MV-4-11 (cell line): ENCODE results near the gene AP1B1.

Experiments
- DNase-seq: peaks from one replicate; lab custom pipeline; 2025; lab: John Stamatoyannopoulos, UW

AP1B1 gene

GRCh38 chr22:29331658-29332300 is 56.6 kb downstream of the AP1B1 start:
- DNase-seq = no peak

GRCh38 chr22:29331213-29331612 is 57.2 kb downstream of the AP1B1 start:
- no peak for DNase-seq

- DNase-seq = no peak
These were observed 57.6 kb downstream of the AP1B1 start for GRCh38 chr22:29330753-29331152.

- DNase-seq = no peak
These were observed 58.1 kb downstream of the AP1B1 start for GRCh38 chr22:29330291-29330690.

GRCh38 chr22:29329581-29329980 is 58.8 kb downstream of the AP1B1 start:
- DNase-seq = no peak

- no peak for DNase-seq
These were observed 59.5 kb downstream of the AP1B1 start for GRCh38 chr22:29328566-29329500.

GRCh38 chr22:29328055-29328454 is 60.3 kb downstream of the AP1B1 start:
- DNase-seq = no peak

- no peak for DNase-seq
These were observed 61.1 kb downstream of the AP1B1 start for GRCh38 chr22:29327089-29327764.

GRCh38 chr22:29326481-29326880 is 61.9 kb downstream of the AP1B1 start:
- DNase-seq = no peak

- no peak for DNase-seq
These were observed 62.5 kb downstream of the AP1B1 start for GRCh38 chr22:29325785-29326315.

GRCh38 chr22:29325356-29325755 is 63.0 kb downstream of the AP1B1 start:
- no peak for DNase-seq

GRCh38 chr22:29323641-29324040 is 64.7 kb downstream of the AP1B1 start:
- no peak for DNase-seq

- no peak for DNase-seq
These were observed 67.8 kb downstream of the AP1B1 start for GRCh38 chr22:29320546-29320945.

GRCh38 chr22:29319072-29319471 is 69.3 kb downstream of the AP1B1 start:
- DNase-seq = no peak

GRCh38 chr22:29317827-29318454 is 70.4 kb downstream of the AP1B1 start:
- no peak for DNase-seq

GRCh38 chr22:29316141-29316828 is 72.1 kb downstream of the AP1B1 start:
- DNase-seq = no peak

- no peak for DNase-seq
These were observed 72.9 kb downstream of the AP1B1 start, which contains the start of gene RASL10A for GRCh38 chr22:29315286-29316140. TSS of gene RASL10A (minus strand) at chr22:29315697. CDS start at chr22:29315246, 451 bp downstream.

GRCh38 chr22:29314537-29315285 is 73.7 kb downstream of the AP1B1 start:
- no peak for DNase-seq
